K562 (cell line): ENCODE results near the gene UBR3. TPM values are rescaled to one million over a fixed set of nuclear protein-coding genes. Genes with fewer than 3 reads are reported as not detected.

ENCODE experiments used
- BRD4 ChIP-seq: fragments of 200-600 bp; sonication (generic); IDR thresholded peaks from 2 replicates; pipeline ENCODE4 v1.6.1; 2017; ENCODE audit warnings: inconsistent platforms
- EHMT2 ChIP-seq: fragments of 450-650 bp; IDR thresholded peaks from 2 replicates; pipeline ENCODE4 v1.6.1; 2018; ENCODE audit warnings: antibody characterized with exemption
- FOXM1 ChIP-seq, 2 experiments: fragments of 450-650 bp in 1 of 2; sonication (generic) in 1 of 2; formaldehyde crosslinking in 1 of 2; IDR thresholded peaks; 2 replicates each; pipeline versions ENCODE4 v1.6.1 to v1.9.0; 2017 to 2022; ENCODE audit warnings: low read depth in 2 of 2, mild to moderate bottlenecking in 2 of 2, missing genetic modification reagents in 1 of 2, moderate library complexity in 1 of 2
- HNRNPL ChIP-seq: fragments of 200-400 bp; formaldehyde crosslinking; IDR thresholded peaks from 2 replicates; pipeline ENCODE4 v1.6.1; 2017; ENCODE audit warnings: low read depth, mild to moderate bottlenecking, low read length
- NCOR1 ChIP-seq: fragments of 450-650 bp; IDR thresholded peaks from 2 replicates; pipeline ENCODE4 v1.6.1; 2016; ENCODE audit warnings: mild to moderate bottlenecking, moderate library complexity
- NR2F6 ChIP-seq: fragments of 450-650 bp; formaldehyde crosslinking; IDR thresholded peaks from 2 replicates; pipeline ENCODE4 v1.4.0; 2020; ENCODE audit warnings: mild to moderate bottlenecking
- NRF1 ChIP-seq, 2 experiments: fragments of 450-650 bp; IDR thresholded peaks in 1 of 2; conservative IDR thresholded peaks in 1 of 2; 2 replicates each; pipeline ENCODE4 v1.6.1; 2014; ENCODE audit warnings: mild to moderate bottlenecking in 2 of 2
- NUFIP1 ChIP-seq: fragments of 450-650 bp; IDR thresholded peaks from 2 replicates; pipeline ENCODE4 v1.6.1; 2018; ENCODE audit not compliant: partially characterized antibody
- POLR3A ChIP-seq: IDR thresholded peaks from 2 replicates; pipeline ENCODE4 v1.6.1; 2011; ENCODE audit warnings: borderline replicate concordance, mild to moderate bottlenecking, moderate library complexity; ENCODE audit not compliant: insufficient read length, insufficient read depth; ENCODE audit errors: extremely low read depth
- TEAD4 ChIP-seq, 2 experiments: sonication (generic) in 1 of 2; formaldehyde crosslinking in 1 of 2; IDR thresholded peaks; 2 replicates each; pipeline versions ENCODE4 v1.6.1 to v1.8.0; 2012 to 2022; ENCODE audit warnings: borderline replicate concordance in 1 of 2, inconsistent platforms in 1 of 2, low read length in 1 of 2, mild to moderate bottlenecking in 1 of 2, missing genetic modification reagents in 1 of 2
- XRCC5 ChIP-seq: fragments of 200-400 bp; formaldehyde crosslinking; IDR thresholded peaks from 2 replicates; pipeline ENCODE4 v1.6.1; 2017; ENCODE audit warnings: low read depth, mild to moderate bottlenecking, low read length
- ZNF717 ChIP-seq: fragments of 250-450 bp; sonication (Bioruptor Pico); IDR thresholded peaks from 2 replicates; pipeline ENCODE4 v1.5.0; 2021
- polyA plus RNA-seq, 8 experiments: library from polyadenylated mRNA; depleted of rRNA in 4 of 8; stranded (reverse) in 5 of 8; unstranded in 3 of 8; fragments of >200 nt; fragmentation: Nextera tagmentation in 2 of 8; fragmentation: Illumina TruSeq in 1 of 8; extraction: Ambion mirVana in 2 of 8; extraction: Trizol in 1 of 8; gene quantifications; 2 replicates each; pipeline versions ENCODE4 v1.2.1 to v1.2.3, GENCODE V29; 2011 to 2014; ENCODE audit warnings: inconsistent platforms in 1 of 8, missing spikeins in 1 of 8
- total RNA-seq, 7 experiments: library from RNA; depleted of rRNA in 6 of 7; stranded (reverse); fragments of >200 nt in 6 of 7; fragmentation: Illumina TruSeq in 2 of 7; extraction: Trizol in 2 of 7; gene quantifications; 2 replicates each; pipeline versions ENCODE4 v1.2.1 to v1.2.3, GENCODE V29; 2011 to 2021; ENCODE audit warnings: low replicate concordance in 1 of 7
- TF ChIP-seq, protein P1 (sequence below), 2 experiments: fragments of 150-350 bp in 1 of 2; IDR thresholded peaks; 2 replicates each; pipeline ENCODE4 v1.6.1; 2012 to 2016; ENCODE audit warnings: low read depth in 2 of 2, low read length in 2 of 2, mild to moderate bottlenecking in 1 of 2, moderate library complexity in 1 of 2
- TF ChIP-seq, protein P2 (sequence below): fragments of 200-400 bp; formaldehyde crosslinking; IDR thresholded peaks from 2 replicates; pipeline ENCODE4 v1.6.1; 2017; ENCODE audit warnings: mild to moderate bottlenecking, low read depth, low read length, moderate library complexity
- TF ChIP-seq, protein P3 (sequence below): fragments of 250-450 bp; sonication (Bioruptor Pico); IDR thresholded peaks from 2 replicates; pipeline ENCODE4 v1.4.0; 2020

The UBR3 gene
- total and polyA plus RNA-seq, 9 of the 15 experiments (the other 6 are each of a cell fraction or from before 2014, with no cell fraction given) = 14.4 to 63.5 (median 40.4) TPM

DNA sequence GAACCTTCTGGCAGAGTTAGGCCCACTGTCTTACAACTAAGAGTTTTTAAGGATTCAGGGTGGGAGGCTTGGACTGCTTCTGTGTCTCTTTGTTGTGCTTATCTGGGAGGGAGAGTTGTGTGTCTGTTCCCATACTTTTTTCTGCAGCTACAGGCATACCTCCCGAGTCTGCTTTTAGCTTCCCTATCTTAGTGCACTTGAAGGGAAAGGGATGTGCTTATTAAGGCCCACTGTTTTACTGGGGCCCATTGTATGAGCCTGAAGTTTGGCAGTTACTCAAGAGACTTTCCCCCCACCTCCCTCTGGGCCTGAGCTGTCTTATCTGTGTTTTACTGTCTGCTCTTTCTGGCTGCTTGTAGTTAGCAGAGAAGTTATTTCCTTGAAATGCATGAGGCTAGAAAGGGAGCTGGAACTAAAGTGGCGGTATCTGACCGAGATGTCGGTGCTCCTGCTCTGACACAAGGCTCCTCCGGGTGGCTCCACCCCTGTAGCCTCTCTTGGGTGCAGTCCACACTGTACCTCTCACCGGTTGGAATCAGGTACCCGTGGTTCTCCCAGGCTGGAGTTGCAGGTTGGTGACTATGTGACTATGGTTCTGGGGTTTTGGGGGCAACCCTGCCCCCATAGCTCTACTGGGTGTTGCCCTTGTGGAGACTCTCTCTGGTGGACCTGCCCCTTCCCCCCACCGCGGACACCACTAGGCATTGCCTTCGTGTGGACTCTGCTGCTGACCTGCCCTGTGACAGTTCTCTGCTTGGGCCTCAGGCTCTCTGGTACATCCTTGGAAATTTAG lies 12.9 kb downstream of the UBR3 start (continued):
- TF ChIP-seq POLR3A (no peak), TEAD4 (IDR thresholded peaks at IDR 0.05; ENCODE audit: low read length) (peak; percentile 73), TEAD4 (CRISPR knock-in tag; IDR thresholded peaks at IDR 0.05; ENCODE audit: borderline replicate concordance) (no peak), NR2F6 (no peak), NUFIP1 (no peak), EHMT2 (peak; percentile 51), NRF1 (conservative IDR thresholded peaks at IDR 0.05 in 1 of 2, IDR thresholded peaks at IDR 0.05 in 1 of 2) (peak; percentile 34 to 41; a peak in 2 of 4 replicates), ZNF717 (CRISPR knock-in tag) (no peak), HNRNPL (no peak), NCOR1 (peak; percentile 74), XRCC5 (no peak), FOXM1 (IDR thresholded peaks at IDR 0.05; ENCODE audit: low read depth) (peak; percentile 38), FOXM1 (CRISPR knock-in tag; IDR thresholded peaks at IDR 0.05; ENCODE audit: low read depth) (no peak), BRD4 (no peak)
- TF ChIP-seq, protein P1, sequence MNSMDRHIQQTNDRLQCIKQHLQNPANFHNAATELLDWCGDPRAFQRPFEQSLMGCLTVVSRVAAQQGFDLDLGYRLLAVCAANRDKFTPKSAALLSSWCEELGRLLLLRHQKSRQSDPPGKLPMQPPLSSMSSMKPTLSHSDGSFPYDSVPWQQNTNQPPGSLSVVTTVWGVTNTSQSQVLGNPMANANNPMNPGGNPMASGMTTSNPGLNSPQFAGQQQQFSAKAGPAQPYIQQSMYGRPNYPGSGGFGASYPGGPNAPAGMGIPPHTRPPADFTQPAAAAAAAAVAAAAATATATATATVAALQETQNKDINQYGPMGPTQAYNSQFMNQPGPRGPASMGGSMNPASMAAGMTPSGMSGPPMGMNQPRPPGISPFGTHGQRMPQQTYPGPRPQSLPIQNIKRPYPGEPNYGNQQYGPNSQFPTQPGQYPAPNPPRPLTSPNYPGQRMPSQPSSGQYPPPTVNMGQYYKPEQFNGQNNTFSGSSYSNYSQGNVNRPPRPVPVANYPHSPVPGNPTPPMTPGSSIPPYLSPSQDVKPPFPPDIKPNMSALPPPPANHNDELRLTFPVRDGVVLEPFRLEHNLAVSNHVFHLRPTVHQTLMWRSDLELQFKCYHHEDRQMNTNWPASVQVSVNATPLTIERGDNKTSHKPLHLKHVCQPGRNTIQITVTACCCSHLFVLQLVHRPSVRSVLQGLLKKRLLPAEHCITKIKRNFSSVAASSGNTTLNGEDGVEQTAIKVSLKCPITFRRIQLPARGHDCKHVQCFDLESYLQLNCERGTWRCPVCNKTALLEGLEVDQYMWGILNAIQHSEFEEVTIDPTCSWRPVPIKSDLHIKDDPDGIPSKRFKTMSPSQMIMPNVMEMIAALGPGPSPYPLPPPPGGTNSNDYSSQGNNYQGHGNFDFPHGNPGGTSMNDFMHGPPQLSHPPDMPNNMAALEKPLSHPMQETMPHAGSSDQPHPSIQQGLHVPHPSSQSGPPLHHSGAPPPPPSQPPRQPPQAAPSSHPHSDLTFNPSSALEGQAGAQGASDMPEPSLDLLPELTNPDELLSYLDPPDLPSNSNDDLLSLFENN (IDR thresholded peaks at IDR 0.05; ENCODE audit: low read depth in 2 of 2, low read length in 2 of 2) = no peak
- TF ChIP-seq, protein P2, sequence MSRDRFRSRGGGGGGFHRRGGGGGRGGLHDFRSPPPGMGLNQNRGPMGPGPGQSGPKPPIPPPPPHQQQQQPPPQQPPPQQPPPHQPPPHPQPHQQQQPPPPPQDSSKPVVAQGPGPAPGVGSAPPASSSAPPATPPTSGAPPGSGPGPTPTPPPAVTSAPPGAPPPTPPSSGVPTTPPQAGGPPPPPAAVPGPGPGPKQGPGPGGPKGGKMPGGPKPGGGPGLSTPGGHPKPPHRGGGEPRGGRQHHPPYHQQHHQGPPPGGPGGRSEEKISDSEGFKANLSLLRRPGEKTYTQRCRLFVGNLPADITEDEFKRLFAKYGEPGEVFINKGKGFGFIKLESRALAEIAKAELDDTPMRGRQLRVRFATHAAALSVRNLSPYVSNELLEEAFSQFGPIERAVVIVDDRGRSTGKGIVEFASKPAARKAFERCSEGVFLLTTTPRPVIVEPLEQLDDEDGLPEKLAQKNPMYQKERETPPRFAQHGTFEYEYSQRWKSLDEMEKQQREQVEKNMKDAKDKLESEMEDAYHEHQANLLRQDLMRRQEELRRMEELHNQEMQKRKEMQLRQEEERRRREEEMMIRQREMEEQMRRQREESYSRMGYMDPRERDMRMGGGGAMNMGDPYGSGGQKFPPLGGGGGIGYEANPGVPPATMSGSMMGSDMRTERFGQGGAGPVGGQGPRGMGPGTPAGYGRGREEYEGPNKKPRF = no peak
- TF ChIP-seq, protein P3, sequence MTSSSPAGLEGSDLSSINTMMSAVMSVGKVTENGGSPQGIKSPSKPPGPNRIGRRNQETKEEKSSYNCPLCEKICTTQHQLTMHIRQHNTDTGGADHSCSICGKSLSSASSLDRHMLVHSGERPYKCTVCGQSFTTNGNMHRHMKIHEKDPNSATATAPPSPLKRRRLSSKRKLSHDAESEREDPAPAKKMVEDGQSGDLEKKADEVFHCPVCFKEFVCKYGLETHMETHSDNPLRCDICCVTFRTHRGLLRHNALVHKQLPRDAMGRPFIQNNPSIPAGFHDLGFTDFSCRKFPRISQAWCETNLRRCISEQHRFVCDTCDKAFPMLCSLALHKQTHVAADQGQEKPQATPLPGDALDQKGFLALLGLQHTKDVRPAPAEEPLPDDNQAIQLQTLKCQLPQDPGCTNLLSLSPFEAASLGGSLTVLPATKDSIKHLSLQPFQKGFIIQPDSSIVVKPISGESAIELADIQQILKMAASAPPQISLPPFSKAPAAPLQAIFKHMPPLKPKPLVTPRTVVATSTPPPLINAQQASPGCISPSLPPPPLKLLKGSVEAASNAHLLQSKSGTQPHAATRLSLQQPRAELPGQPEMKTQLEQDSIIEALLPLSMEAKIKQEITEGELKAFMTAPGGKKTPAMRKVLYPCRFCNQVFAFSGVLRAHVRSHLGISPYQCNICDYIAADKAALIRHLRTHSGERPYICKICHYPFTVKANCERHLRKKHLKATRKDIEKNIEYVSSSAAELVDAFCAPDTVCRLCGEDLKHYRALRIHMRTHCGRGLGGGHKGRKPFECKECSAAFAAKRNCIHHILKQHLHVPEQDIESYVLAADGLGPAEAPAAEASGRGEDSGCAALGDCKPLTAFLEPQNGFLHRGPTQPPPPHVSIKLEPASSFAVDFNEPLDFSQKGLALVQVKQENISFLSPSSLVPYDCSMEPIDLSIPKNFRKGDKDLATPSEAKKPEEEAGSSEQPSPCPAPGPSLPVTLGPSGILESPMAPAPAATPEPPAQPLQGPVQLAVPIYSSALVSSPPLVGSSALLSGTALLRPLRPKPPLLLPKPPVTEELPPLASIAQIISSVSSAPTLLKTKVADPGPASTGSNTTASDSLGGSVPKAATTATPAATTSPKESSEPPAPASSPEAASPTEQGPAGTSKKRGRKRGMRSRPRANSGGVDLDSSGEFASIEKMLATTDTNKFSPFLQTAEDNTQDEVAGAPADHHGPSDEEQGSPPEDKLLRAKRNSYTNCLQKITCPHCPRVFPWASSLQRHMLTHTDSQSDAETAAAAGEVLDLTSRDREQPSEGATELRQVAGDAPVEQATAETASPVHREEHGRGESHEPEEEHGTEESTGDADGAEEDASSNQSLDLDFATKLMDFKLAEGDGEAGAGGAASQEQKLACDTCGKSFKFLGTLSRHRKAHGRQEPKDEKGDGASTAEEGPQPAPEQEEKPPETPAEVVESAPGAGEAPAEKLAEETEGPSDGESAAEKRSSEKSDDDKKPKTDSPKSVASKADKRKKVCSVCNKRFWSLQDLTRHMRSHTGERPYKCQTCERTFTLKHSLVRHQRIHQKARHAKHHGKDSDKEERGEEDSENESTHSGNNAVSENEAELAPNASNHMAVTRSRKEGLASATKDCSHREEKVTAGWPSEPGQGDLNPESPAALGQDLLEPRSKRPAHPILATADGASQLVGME (CRISPR knock-in tag) = no peak
